A673 (cell line): ENCODE measurements around the gene ROR2. TPM values are rescaled to one million over a fixed set of nuclear protein-coding genes. Genes with fewer than 3 reads are reported as not detected.
"Not testable (repeated sequence)": the region's sequence is repeated elsewhere in the genome, so short reads cannot be mapped to it uniquely, and the experiment has no call there.

Source experiments
- BruUV-seq: library from RNA; stranded (reverse); fragments of 400-500 nt; replicated peaks from 2 replicates; lab custom pipeline; 2021; lab: Mats Ljungman, UMichigan
- CTCF ChIA-PET: fragments of 300-600 bp; sonication (Branson Sonifier 250); formaldehyde crosslinking; loops from one replicate; lab custom pipeline; 2022; ENCODE audit warnings: antibody characterized with exemption; lab: Charles Lee
- POLR2A ChIA-PET: fragments of 300-600 bp; sonication (Branson Sonifier 250); formaldehyde crosslinking; loops from one replicate; lab custom pipeline; 2022; ENCODE audit warnings: antibody characterized with exemption; ENCODE audit not compliant: low non-redundant PET; lab: Charles Lee
- DNase-seq: peaks from one replicate; pipeline ENCODE4 v3.0.0-alpha.2; 2015; ENCODE audit warnings: low spot score
- H3K27ac ChIP-seq: fragments of 200-600 bp; sonication (generic); 2 replicates; pipeline ENCODE4 v1.5.1; 2016; ENCODE audit warnings: mixed run types, low read depth, mild to moderate bottlenecking, mixed read lengths, antibody characterized with exemption, low read length; ENCODE audit not compliant: poor library complexity, severe bottlenecking
- H3K27me3 ChIP-seq: fragments of 200-600 bp; sonication (generic); replicated peaks from 2 replicates; pipeline ENCODE4 v1.6.1; 2017; ENCODE audit warnings: mixed run types, low read depth, mild to moderate bottlenecking, mixed read lengths, antibody characterized with exemption, low read length; ENCODE audit not compliant: insufficient read depth, poor library complexity
- H3K36me3 ChIP-seq: fragments of 200-600 bp; sonication (generic); 2 replicates; pipeline ENCODE4 v1.6.1; 2016; ENCODE audit warnings: mixed run types, mild to moderate bottlenecking, mixed read lengths, antibody characterized with exemption, low read length; ENCODE audit not compliant: insufficient read depth, poor library complexity, severe bottlenecking
- H3K4me1 ChIP-seq: fragments of 200-600 bp; sonication (generic); 2 replicates; pipeline ENCODE4 v1.6.1; 2017; ENCODE audit warnings: mixed run types, mild to moderate bottlenecking, mixed read lengths, antibody characterized with exemption, low read length; ENCODE audit not compliant: insufficient read depth, poor library complexity, severe bottlenecking
- H3K4me3 ChIP-seq: fragments of 200-600 bp; sonication (generic); 2 replicates; pipeline ENCODE4 v1.5.1; 2016; ENCODE audit warnings: low read depth, mixed run types, mild to moderate bottlenecking, mixed read lengths, low read length; ENCODE audit not compliant: poor library complexity, severe bottlenecking
- H3K9me3 ChIP-seq: fragments of 200-600 bp; sonication (generic); 2 replicates; pipeline ENCODE4 v1.6.1; 2016; ENCODE audit warnings: mixed run types, low read depth, mild to moderate bottlenecking, mixed read lengths, antibody characterized with exemption, low read length; ENCODE audit not compliant: poor library complexity, severe bottlenecking
- EZH2 ChIP-seq: fragments of 200-600 bp; sonication (generic); IDR thresholded peaks from 2 replicates; pipeline ENCODE4 v1.6.1; 2017; ENCODE audit warnings: borderline replicate concordance, low read depth, mild to moderate bottlenecking, mixed read lengths, antibody characterized with exemption, low read length; ENCODE audit not compliant: poor library complexity, severe bottlenecking
- intact Hi-C: fragments of 100-400 bp; cut with micrococcal nuclease; formaldehyde crosslinking; loops from one replicate; pipeline ENCODE4 v1.10.0; 2022; ENCODE audit not compliant: unreplicated experiment
- total RNA-seq: library from RNA; stranded (reverse); gene quantifications from 2 replicates; pipeline ENCODE4 v1.2.3, GENCODE V29; 2021
- TF ChIP-seq, protein P1 (sequence below): fragments of 300-800, 200-600 bp; sonication (generic); conservative IDR thresholded peaks from 2 replicates; pipeline ENCODE4 v1.5.1; 2017; ENCODE audit warnings: low read depth, mild to moderate bottlenecking, antibody characterized with exemption, low read length, moderate library complexity, mixed read lengths

ROR2 gene
- total RNA-seq, 1 experiment from 2014 or later: 12.3 TPM

GRCh38 chr9:91985692-91986091 is 35.7 kb upstream of the ROR2 start:
- Histone ChIP-seq H3K27me3 (no peaks in the 10 kb centered on the region), H3K4me3 (no peak overlapping the region), H3K36me3 (no peaks in the 10 kb centered on the region), H3K27ac (no peak overlapping the region), H3K4me1 (no peaks in the 10 kb centered on the region), H3K9me3 (no peaks in the 10 kb centered on the region)
- TF ChIP-seq, protein P1, sequence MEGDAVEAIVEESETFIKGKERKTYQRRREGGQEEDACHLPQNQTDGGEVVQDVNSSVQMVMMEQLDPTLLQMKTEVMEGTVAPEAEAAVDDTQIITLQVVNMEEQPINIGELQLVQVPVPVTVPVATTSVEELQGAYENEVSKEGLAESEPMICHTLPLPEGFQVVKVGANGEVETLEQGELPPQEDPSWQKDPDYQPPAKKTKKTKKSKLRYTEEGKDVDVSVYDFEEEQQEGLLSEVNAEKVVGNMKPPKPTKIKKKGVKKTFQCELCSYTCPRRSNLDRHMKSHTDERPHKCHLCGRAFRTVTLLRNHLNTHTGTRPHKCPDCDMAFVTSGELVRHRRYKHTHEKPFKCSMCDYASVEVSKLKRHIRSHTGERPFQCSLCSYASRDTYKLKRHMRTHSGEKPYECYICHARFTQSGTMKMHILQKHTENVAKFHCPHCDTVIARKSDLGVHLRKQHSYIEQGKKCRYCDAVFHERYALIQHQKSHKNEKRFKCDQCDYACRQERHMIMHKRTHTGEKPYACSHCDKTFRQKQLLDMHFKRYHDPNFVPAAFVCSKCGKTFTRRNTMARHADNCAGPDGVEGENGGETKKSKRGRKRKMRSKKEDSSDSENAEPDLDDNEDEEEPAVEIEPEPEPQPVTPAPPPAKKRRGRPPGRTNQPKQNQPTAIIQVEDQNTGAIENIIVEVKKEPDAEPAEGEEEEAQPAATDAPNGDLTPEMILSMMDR: no peak
- TF ChIP-seq EZH2: no peak
- ChIA-PET POLR2A (no interaction called here), CTCF (no interaction called here)
- no TSS peak for BruUV-seq
- intact Hi-C loops: no loop called here
- no peak for DNase-seq

DNA sequence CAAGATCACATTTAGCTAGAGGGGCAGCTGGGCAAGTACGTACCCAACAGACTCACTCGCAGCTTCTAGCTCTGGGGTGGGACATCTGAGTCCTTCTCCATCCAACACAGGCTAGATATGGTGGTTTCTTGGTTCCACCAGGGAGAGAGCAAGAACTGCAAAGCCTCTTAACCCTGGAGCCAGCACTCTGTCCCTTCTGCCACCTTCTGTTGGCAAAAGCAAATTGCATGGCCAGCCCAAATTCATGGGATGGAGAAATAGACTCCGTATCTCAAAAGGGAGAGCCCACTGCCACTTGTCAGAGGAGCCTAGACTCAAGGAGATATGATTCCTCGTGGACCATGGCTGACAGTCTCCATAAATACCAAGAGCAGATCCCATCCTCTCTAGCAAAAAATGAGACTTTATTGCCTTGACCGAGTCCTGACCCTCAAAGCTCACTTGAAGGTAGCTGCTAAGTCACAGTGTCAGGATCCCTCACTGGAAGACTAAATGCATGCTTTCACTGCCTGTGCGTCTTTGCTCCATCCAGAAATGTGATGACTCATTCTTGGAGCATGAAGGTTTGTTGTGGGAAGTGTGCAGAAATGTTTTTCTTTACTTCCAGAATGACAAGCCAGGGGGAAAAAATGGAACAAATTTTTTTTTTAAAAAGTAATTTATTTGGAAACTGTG is 28.8 kb upstream of the ROR2 start:
- ChIA-PET CTCF (interaction anchor here (0.6 to 1.6 kb wide), 2 partner anchors 205 to 221 kb away, joined by 3 to 6 read pairs; no protein-coding TSS in a partner anchor), POLR2A (no interaction called here)
- Histone ChIP-seq H3K36me3 (no peaks in the 10 kb centered on the region), H3K4me3 (no peak overlapping the region), H3K27me3 (no peaks in the 10 kb centered on the region), H3K9me3 (no peaks in the 10 kb centered on the region), H3K27ac (no peak overlapping the region), H3K4me1 (no peaks in the 10 kb centered on the region)
- no peak for TF ChIP-seq EZH2
- TF ChIP-seq, protein P1: peak; percentile 55
- DNase-seq: peak; percentile 60
- BruUV-seq: no TSS peak
- intact Hi-C loops: loop anchor here (1.0 kb wide), 1 partner anchor 204 kb away; no protein-coding TSS in a partner anchor

DNA sequence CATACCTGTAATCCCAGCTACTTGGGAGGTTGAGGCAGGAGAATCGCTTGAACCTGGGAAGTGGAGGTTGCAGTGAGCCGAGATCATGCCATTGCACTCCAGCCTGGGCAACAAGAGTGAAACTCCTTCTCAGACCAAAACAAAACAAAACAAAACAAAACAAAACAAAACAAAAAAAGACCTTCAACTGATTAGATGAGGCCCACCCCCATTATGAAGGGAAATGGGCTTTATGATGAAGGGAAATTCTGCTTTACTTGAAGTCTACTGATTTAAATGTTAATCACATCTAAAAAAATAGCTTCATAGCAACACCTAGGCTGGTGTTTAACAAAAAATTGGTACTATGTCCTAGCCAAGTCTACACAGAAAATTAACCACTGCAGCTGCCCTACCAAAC is 25.2 kb upstream of the ROR2 start:
- H3K9me3 ChIP-seq, H3K27me3 ChIP-seq, CTCF ChIA-PET, DNase-seq, H3K27ac ChIP-seq, POLR2A ChIA-PET, H3K36me3 ChIP-seq, H3K4me3 ChIP-seq, intact Hi-C loops, BruUV-seq, H3K4me1 ChIP-seq: not testable (repeated sequence)

DNA sequence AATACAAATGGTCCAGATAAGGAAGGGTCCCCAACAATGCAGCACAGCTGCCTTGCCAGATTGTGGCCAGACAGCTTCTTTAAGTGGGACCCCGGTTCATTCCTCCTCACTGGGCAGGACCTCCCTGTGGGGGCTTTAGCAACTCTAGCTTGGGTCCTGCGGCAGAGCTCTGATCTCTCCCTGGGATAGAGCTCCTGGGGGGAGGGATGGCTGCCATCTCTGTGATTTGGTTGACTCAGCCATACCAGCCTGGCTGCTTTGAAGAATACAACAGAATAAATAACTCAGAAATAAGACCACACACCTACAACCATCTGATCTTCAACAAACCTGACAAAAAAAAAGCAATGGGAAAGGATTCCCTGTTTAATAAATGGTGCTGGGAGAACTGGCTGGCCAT is 22.7 kb upstream of the ROR2 start:
- Histone ChIP-seq H3K9me3 (no peaks in the 10 kb centered on the region), H3K36me3 (no peaks in the 10 kb centered on the region), H3K4me1 (no peaks in the 10 kb centered on the region), H3K27ac (no peak overlapping the region), H3K4me3 (no peak overlapping the region), H3K27me3 (peaks cover 9% of the 10 kb centered on the region)
- intact Hi-C loops: no loop called here
- BruUV-seq: no TSS peak
- no peak for TF ChIP-seq EZH2
- TF ChIP-seq, protein P1: no peak
- POLR2A ChIA-PET: no interaction called here
- CTCF ChIA-PET: no interaction called here
- no peak for DNase-seq
